ENCODE measurements around the gene TYW3. TPM values are rescaled to one million over a fixed set of nuclear protein-coding genes. Genes with fewer than 3 reads are reported as not detected.

The TYW3 gene
- total and polyA plus RNA-seq, 2 of the 8 experiments (the other 6 are each of a cell fraction or from before 2014, with no cell fraction given) = 6.9 to 31.4 TPM

DNA sequence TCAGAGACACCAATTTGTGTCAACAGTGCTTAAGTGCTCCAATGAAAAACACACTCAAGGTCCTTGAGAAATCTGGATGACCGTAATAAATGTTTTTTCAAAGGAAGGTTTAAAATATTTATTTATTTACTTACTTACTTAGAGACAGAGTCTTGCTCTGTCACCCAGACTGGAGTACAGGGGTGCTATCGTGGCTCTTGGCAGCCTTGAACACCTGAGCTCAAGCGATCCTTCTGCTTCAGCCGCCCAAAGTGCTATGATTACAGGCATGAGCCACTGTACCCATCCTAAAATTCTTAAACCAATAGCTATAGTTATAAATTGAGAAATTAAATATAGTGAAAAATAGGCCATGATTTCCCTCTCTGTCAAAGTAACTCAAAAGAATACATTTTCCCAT lies 42.0 kb upstream of the TYW3 start:
- CTCF ChIA-PET (ENCODE audit: partially characterized antibody) = interaction anchor here (0.6 to 2.8 kb wide), 20 partner anchors 11 to 1205 kb away, joined by 3 to 23 read pairs (median 4); partner anchors contain the start of genes CRYZ and TYW3
- WGBS, 2 experiments (ENCODE audit: extremely low coverage in 1 of 2, insufficient coverage in 1 of 2, insufficient read length in 1 of 2, insufficient replicate concordance in 2 of 2, low coverage in 1 of 2, low lambda C conversion rate in 2 of 2, missing lambda C conversion rate in 1 of 2) = 94% methylated on average over 4 of the region's 4 CpGs; no CpG with 5 or more reads in 1 of the 2 experiments
- no peak for TF ChIP-seq EZH2 (IDR thresholded peaks at IDR 0.05; ENCODE audit: low read depth, low read length, severe bottlenecking)
- TF ChIP-seq POLR2AphosphoS5 (IDR thresholded peaks at IDR 0.05; ENCODE audit: low read depth, low read length) = no peak
- TF ChIP-seq YY1 (IDR thresholded peaks at IDR 0.05; ENCODE audit: low read depth, low read length) = no peak
- no peak for TF ChIP-seq SAP30 (IDR thresholded peaks at IDR 0.05; ENCODE audit: insufficient read depth, insufficient replicate concordance, low read length)
- TF ChIP-seq EP300 (IDR thresholded peaks at IDR 0.05; ENCODE audit: borderline replicate concordance in 1 of 2, low read depth in 2 of 2, low read length in 2 of 2) = no peak
- TF ChIP-seq CHD1 (IDR thresholded peaks at IDR 0.05; ENCODE audit: low read depth, low read length) = no peak
- TF ChIP-seq JUND (IDR thresholded peaks at IDR 0.05; ENCODE audit: low read length) = no peak
- no peak for TF ChIP-seq ATF3 (IDR thresholded peaks at IDR 0.05; ENCODE audit: insufficient read depth, low read depth, low read length)
- TF ChIP-seq NRF1 (IDR thresholded peaks at IDR 0.05; ENCODE audit: low read depth, low read length) = no peak
- no peak for TF ChIP-seq GABPA (IDR thresholded peaks at IDR 0.05; ENCODE audit: borderline replicate concordance, insufficient read depth, low read length)
- no peak for TF ChIP-seq TAF1 (IDR thresholded peaks at IDR 0.05; ENCODE audit: low read depth, low read length)
- no peak for TF ChIP-seq SUZ12 (IDR thresholded peaks at IDR 0.05; ENCODE audit: low read length)
- TF ChIP-seq CBX8 (IDR thresholded peaks at IDR 0.05; ENCODE audit: borderline replicate concordance, low read depth, low read length) = no peak
- no peak for TF ChIP-seq RFX5 (IDR thresholded peaks at IDR 0.05; ENCODE audit: borderline replicate concordance, low read depth, low read length)

More for the DNA sequence above, 42.0 kb upstream of the TYW3 start:
- Histone ChIP-seq H3K79me1 (ENCODE audit: low read depth, low read length) (no peaks in the 10 kb centered on the region), H3K4me2 (ENCODE audit: insufficient read depth in 1 of 2, low read depth in 2 of 2, low read length in 2 of 2) (no peak overlapping the region), H2BK20ac (ENCODE audit: low read length) (no peak overlapping the region), H3K23ac (ENCODE audit: insufficient read length) (no peak overlapping the region), H3K79me2 (ENCODE audit: control insufficient read depth in 1 of 2, insufficient read depth in 2 of 2, low read length in 2 of 2) (no peaks in the 10 kb centered on the region), H3K18ac (ENCODE audit: extremely low read depth, low read length) (no peak overlapping the region), H3K23me2 (ENCODE audit: low read depth, low read length) (no peaks in the 10 kb centered on the region), H2BK12ac (ENCODE audit: low read depth, low read length) (no peak overlapping the region), H4K8ac (ENCODE audit: extremely low read depth, insufficient read depth, low read length) (no peak overlapping the region; the same call in 1 of the 2 replicates), H3K14ac (ENCODE audit: insufficient read length) (no peak overlapping the region), H3K9ac (replicated peaks in 1 of 4; ENCODE audit: extremely low read depth in 1 of 4, low read depth in 3 of 4, low read length in 3 of 4) (no peak overlapping the region), H3K27me3 (replicated peaks in 1 of 4; ENCODE audit: control insufficient read depth in 3 of 4, extremely low read depth in 1 of 4, insufficient read depth in 3 of 4, low read length in 3 of 4) (no peaks in the 10 kb centered on the region), H2BK120ac (replicated peaks; ENCODE audit: low read depth, low read length) (no peak overlapping the region), H3K56ac (replicated peaks; ENCODE audit: insufficient read length, low read depth, low read length) (no peak overlapping the region), H4K5ac (ENCODE audit: insufficient read length, low read depth, low read length) (no peak overlapping the region), H4K91ac (replicated peaks; ENCODE audit: insufficient read length, low read length) (no peak overlapping the region), H2AFZ (ENCODE audit: low read length) (no peak overlapping the region), H2BK15ac (ENCODE audit: low read length) (no peak overlapping the region), H3K4me1 (replicated peaks in 1 of 4; ENCODE audit: control insufficient read depth in 3 of 4, insufficient read depth in 4 of 4, low read length in 3 of 4) (no peaks in the 10 kb centered on the region; a peak in 2 of 7 replicates), H3K9me3 (ENCODE audit: insufficient read depth in 2 of 2, low read depth in 1 of 2, low read length in 1 of 2) (no peaks in the 10 kb centered on the region), H3K36me3 (ENCODE audit: control insufficient read depth in 2 of 4, insufficient read depth in 4 of 4, low read length in 3 of 4) (no peaks in the 10 kb centered on the region), H3K27ac (ENCODE audit: low read depth, low read length) (no peak overlapping the region), H3K4me3 (ENCODE audit: extremely low read depth in 1 of 4, insufficient read depth in 2 of 4, low read depth in 3 of 4, low read length in 4 of 4) (no peak overlapping the region), H2BK5ac (ENCODE audit: low read depth, low read length) (no peak overlapping the region), H2AK5ac (ENCODE audit: low read depth, low read length) (no peak overlapping the region), H4K20me1 (replicated peaks in 1 of 2; ENCODE audit: control insufficient read depth in 1 of 2, insufficient read depth in 2 of 2, low read length in 2 of 2) (no peaks in the 10 kb centered on the region), H3K4ac (replicated peaks; ENCODE audit: insufficient read length, low read depth, low read length) (no peak overlapping the region)
- POLR2A ChIA-PET (ENCODE audit: partially characterized antibody) = no interaction called here
- FAIRE-seq = no peak
- no peak for DNase-seq (ENCODE audit: low read depth in 1 of 2, low spot score in 2 of 2)
